Measurements from ENCODE around the gene CSMD2.

The CSMD2 gene

GRCh38 chr1:33925586-33925985 is 239.4 kb downstream of the CSMD2 start:
- Histone ChIP-seq H3K4me3 (ENCODE audit: insufficient read length, low read depth) (no peak overlapping the region), H3K9me3 (ENCODE audit: insufficient read depth, low read length) (peaks cover 5% of the 10 kb centered on the region; the same call in 1 of the 2 replicates), H3K36me3 (ENCODE audit: insufficient read depth, insufficient read length, low read length) (peaks cover 6% of the 10 kb centered on the region), H3K4me1 (ENCODE audit: insufficient read depth, insufficient read length) (peaks cover 2% of the 10 kb centered on the region), H3K27me3 (ENCODE audit: insufficient read depth, insufficient read length) (no peaks in the 10 kb centered on the region), H3K9ac (ENCODE audit: insufficient read length, low read depth) (no peak overlapping the region)
- TF ChIP-seq YY1 (IDR thresholded peaks at IDR 0.05; ENCODE audit: insufficient read depth, insufficient read length), result no peak
- TF ChIP-seq SUZ12 (IDR thresholded peaks at IDR 0.05; ENCODE audit: extremely low read depth, insufficient read depth, insufficient read length), result no peak
- TF ChIP-seq ZNF274 (IDR thresholded peaks at IDR 0.05; ENCODE audit: low read depth, low read length), result no peak
- DNase-seq (ENCODE audit: low read depth, low spot score), result no peak

DNA sequence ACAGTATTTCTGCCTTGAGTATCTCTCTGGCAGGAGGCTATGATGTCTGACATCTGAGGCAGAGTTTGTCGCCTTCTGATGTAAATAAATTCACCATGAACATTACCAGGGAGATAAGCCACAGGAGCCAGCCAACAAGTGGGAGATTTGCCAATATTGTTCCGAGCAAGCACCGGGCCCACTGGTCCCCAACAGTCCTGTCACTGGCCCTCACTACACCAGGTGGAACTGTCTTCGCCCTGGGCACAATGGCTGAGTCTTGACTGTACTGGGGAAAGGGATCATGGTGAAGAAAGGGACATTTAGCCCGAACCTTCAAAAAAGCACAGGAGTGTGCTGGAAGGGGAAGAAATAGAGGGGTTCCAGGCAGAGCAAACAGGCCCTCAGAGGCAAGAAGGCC is 243.7 kb downstream of the CSMD2 start:
- H3K4me3 ChIP-seq (ENCODE audit: insufficient read length, low read depth), result no peak overlapping the region
- TF ChIP-seq SUZ12 (IDR thresholded peaks at IDR 0.05; ENCODE audit: extremely low read depth, insufficient read depth, insufficient read length), result no peak
- no peak for TF ChIP-seq ZNF274 (IDR thresholded peaks at IDR 0.05; ENCODE audit: low read depth, low read length)
- no peak for TF ChIP-seq YY1 (IDR thresholded peaks at IDR 0.05; ENCODE audit: insufficient read depth, insufficient read length)
- no peak for DNase-seq (ENCODE audit: low read depth, low spot score)
- peaks cover 16% of the 10 kb centered on the region for H3K36me3 ChIP-seq (ENCODE audit: insufficient read depth, insufficient read length, low read length)
- no peaks in the 10 kb centered on the region for H3K27me3 ChIP-seq (ENCODE audit: insufficient read depth, insufficient read length)
- peaks cover 5% of the 10 kb centered on the region; the same call in 1 of the 2 replicates for H3K9me3 ChIP-seq (ENCODE audit: insufficient read depth, low read length)
- H3K9ac ChIP-seq (ENCODE audit: insufficient read length, low read depth), result no peak overlapping the region
- peaks cover 2% of the 10 kb centered on the region for H3K4me1 ChIP-seq (ENCODE audit: insufficient read depth, insufficient read length)

DNA sequence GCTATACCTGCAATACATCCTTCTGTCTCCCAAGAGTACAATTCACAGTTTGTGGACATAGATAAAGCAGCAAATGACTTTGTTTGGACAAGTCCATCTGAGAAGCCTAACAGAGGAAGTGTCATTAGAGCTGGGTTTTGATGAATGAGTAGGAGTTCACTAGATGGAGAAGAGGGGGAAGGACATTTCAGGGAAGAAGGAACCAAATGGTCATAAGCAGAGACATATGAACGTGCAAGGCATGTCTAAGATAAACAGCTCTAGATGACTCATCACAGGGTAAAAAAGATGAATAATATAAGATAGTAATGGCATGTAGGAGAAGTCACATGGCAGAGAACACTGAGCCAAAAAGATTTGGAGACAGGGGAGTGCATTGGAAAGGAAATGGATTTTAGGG is 246.7 kb downstream of the CSMD2 start:
- Histone ChIP-seq H3K4me3 (ENCODE audit: insufficient read length, low read depth) (no peak overlapping the region), H3K9me3 (ENCODE audit: insufficient read depth, low read length) (peaks cover 4% of the 10 kb centered on the region; the same call in 1 of the 2 replicates), H3K36me3 (ENCODE audit: insufficient read depth, insufficient read length, low read length) (peaks cover 16% of the 10 kb centered on the region), H3K9ac (ENCODE audit: insufficient read length, low read depth) (no peak overlapping the region), H3K4me1 (ENCODE audit: insufficient read depth, insufficient read length) (no peaks in the 10 kb centered on the region), H3K27me3 (ENCODE audit: insufficient read depth, insufficient read length) (no peaks in the 10 kb centered on the region)
- TF ChIP-seq SUZ12 (IDR thresholded peaks at IDR 0.05; ENCODE audit: extremely low read depth, insufficient read depth, insufficient read length) (no peak), YY1 (IDR thresholded peaks at IDR 0.05; ENCODE audit: insufficient read depth, insufficient read length) (no peak), ZNF274 (IDR thresholded peaks at IDR 0.05; ENCODE audit: low read depth, low read length) (no peak)
- DNase-seq (ENCODE audit: low read depth, low spot score), result no peak

GRCh38 chr1:33916786-33917185 is 248.2 kb downstream of the CSMD2 start:
- Histone ChIP-seq H3K4me3 (ENCODE audit: insufficient read length, low read depth) (no peak overlapping the region), H3K4me1 (ENCODE audit: insufficient read depth, insufficient read length) (no peaks in the 10 kb centered on the region), H3K36me3 (ENCODE audit: insufficient read depth, insufficient read length, low read length) (peaks cover 16% of the 10 kb centered on the region), H3K9ac (ENCODE audit: insufficient read length, low read depth) (no peak overlapping the region), H3K9me3 (ENCODE audit: insufficient read depth, low read length) (no peaks in the 10 kb centered on the region), H3K27me3 (ENCODE audit: insufficient read depth, insufficient read length) (no peaks in the 10 kb centered on the region)
- DNase-seq (ENCODE audit: low read depth, low spot score), result no peak
- TF ChIP-seq ZNF274 (IDR thresholded peaks at IDR 0.05; ENCODE audit: low read depth, low read length), result no peak
- TF ChIP-seq SUZ12 (IDR thresholded peaks at IDR 0.05; ENCODE audit: extremely low read depth, insufficient read depth, insufficient read length), result no peak
- TF ChIP-seq YY1 (IDR thresholded peaks at IDR 0.05; ENCODE audit: insufficient read depth, insufficient read length), result no peak

- no peak for DNase-seq (ENCODE audit: low read depth, low spot score)
- H3K4me3 ChIP-seq (ENCODE audit: insufficient read length, low read depth), result no peak overlapping the region
- no peaks in the 10 kb centered on the region for H3K27me3 ChIP-seq (ENCODE audit: insufficient read depth, insufficient read length)
- TF ChIP-seq YY1 (IDR thresholded peaks at IDR 0.05; ENCODE audit: insufficient read depth, insufficient read length), result no peak
- no peak for TF ChIP-seq SUZ12 (IDR thresholded peaks at IDR 0.05; ENCODE audit: extremely low read depth, insufficient read depth, insufficient read length)
- TF ChIP-seq ZNF274 (IDR thresholded peaks at IDR 0.05; ENCODE audit: low read depth, low read length), result no peak
- H3K4me1 ChIP-seq (ENCODE audit: insufficient read depth, insufficient read length), result no peaks in the 10 kb centered on the region
- H3K9me3 ChIP-seq (ENCODE audit: insufficient read depth, low read length), result no peaks in the 10 kb centered on the region
- peaks cover 16% of the 10 kb centered on the region for H3K36me3 ChIP-seq (ENCODE audit: insufficient read depth, insufficient read length, low read length)
- no peak overlapping the region for H3K9ac ChIP-seq (ENCODE audit: insufficient read length, low read depth)
Observed at GRCh38 chr1:33914531-33914930, 250.5 kb downstream of the CSMD2 start.

GRCh38 chr1:33908324-33908956 is 256.6 kb downstream of the CSMD2 start:
- no peak for TF ChIP-seq SUZ12 (IDR thresholded peaks at IDR 0.05; ENCODE audit: extremely low read depth, insufficient read depth, insufficient read length)
- TF ChIP-seq ZNF274 (IDR thresholded peaks at IDR 0.05; ENCODE audit: low read depth, low read length), result no peak
- TF ChIP-seq YY1 (IDR thresholded peaks at IDR 0.05; ENCODE audit: insufficient read depth, insufficient read length), result no peak
- Histone ChIP-seq H3K9me3 (ENCODE audit: insufficient read depth, low read length) (no peaks in the 10 kb centered on the region), H3K27me3 (ENCODE audit: insufficient read depth, insufficient read length) (no peaks in the 10 kb centered on the region), H3K4me3 (ENCODE audit: insufficient read length, low read depth) (no peak overlapping the region), H3K9ac (ENCODE audit: insufficient read length, low read depth) (no peak overlapping the region), H3K36me3 (ENCODE audit: insufficient read depth, insufficient read length, low read length) (no peaks in the 10 kb centered on the region), H3K4me1 (ENCODE audit: insufficient read depth, insufficient read length) (no peaks in the 10 kb centered on the region)
- no peak for DNase-seq (ENCODE audit: low read depth, low spot score)

GRCh38 chr1:33906156-33906555 is 258.9 kb downstream of the CSMD2 start:
- Histone ChIP-seq H3K27me3 (ENCODE audit: insufficient read depth, insufficient read length) (no peaks in the 10 kb centered on the region), H3K4me3 (ENCODE audit: insufficient read length, low read depth) (no peak overlapping the region), H3K36me3 (ENCODE audit: insufficient read depth, insufficient read length, low read length) (no peaks in the 10 kb centered on the region), H3K4me1 (ENCODE audit: insufficient read depth, insufficient read length) (no peaks in the 10 kb centered on the region), H3K9ac (ENCODE audit: insufficient read length, low read depth) (no peak overlapping the region), H3K9me3 (ENCODE audit: insufficient read depth, low read length) (no peaks in the 10 kb centered on the region)
- no peak for DNase-seq (ENCODE audit: low read depth, low spot score)
- no peak for TF ChIP-seq SUZ12 (IDR thresholded peaks at IDR 0.05; ENCODE audit: extremely low read depth, insufficient read depth, insufficient read length)
- no peak for TF ChIP-seq ZNF274 (IDR thresholded peaks at IDR 0.05; ENCODE audit: low read depth, low read length)

Measured in NT2/D1 (cell line).